ENCODE data around the gene MIF. TPM values are rescaled to one million over a fixed set of nuclear protein-coding genes. Genes with fewer than 3 reads are reported as not detected.
"Not testable (repeated sequence)": the region's sequence is repeated elsewhere in the genome, so short reads cannot be mapped to it uniquely, and the experiment has no call there.

Gene MIF
- total RNA-seq, 1 experiment from 2014 or later = 957 TPM

DNA sequence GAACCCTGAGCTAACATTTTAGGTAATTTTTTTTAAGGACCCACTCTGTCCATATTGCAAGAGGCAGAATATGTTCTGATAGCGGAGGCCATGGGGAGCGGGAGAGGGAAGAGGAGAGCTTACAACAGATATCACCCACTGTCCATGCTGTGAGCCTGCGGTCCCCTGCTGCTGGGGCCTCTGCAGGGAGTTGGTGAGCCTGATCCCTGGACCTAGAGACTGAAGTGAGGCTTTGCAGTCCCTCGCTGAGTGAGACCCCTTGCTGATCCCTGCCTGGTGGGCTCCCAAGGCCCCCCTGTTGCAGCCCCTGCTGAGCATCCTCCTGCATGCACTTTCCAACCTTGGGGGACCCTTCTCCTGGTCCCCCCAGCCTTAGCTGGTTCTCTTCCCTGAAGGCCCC is 12.5 kb downstream of the MIF start:
- ChIA-PET POLR2A (ENCODE audit: unreplicated experiment) (no interaction called here), CTCF (no interaction called here)
- BruUV-seq (replicated peaks) = no TSS peak
- Histone ChIP-seq H3K36me3 (ENCODE audit: low read depth, low read length) (no peaks in the 10 kb centered on the region), H3K4me2 (ENCODE audit: low read length) (no peak overlapping the region), H3K4me1 (ENCODE audit: insufficient read depth, low read length) (no peaks in the 10 kb centered on the region), H3F3A (ENCODE audit: low read length, unreplicated experiment) (no peaks in the 10 kb centered on the region), H3K27me3 (ENCODE audit: low read length) (no peaks in the 10 kb centered on the region), H3K9me2 (replicated peaks; ENCODE audit: low read length) (no peaks in the 10 kb centered on the region), H3K79me2 (ENCODE audit: low read length) (no peaks in the 10 kb centered on the region), H3K4me3 (ENCODE audit: low read length) (no peak overlapping the region), H3K9me3 (ENCODE audit: low read length) (no peaks in the 10 kb centered on the region), H2AFZ (ENCODE audit: low read length) (no peak overlapping the region), H3K27ac (ENCODE audit: low read length) (no peak overlapping the region), H4K20me1 (ENCODE audit: low read length) (no peaks in the 10 kb centered on the region), H3K9ac (ENCODE audit: low read length) (no peak overlapping the region)
- intact Hi-C loops (cut with micrococcal nuclease) = no loop called here
- ATAC-seq = no peak
- TF ChIP-seq EZH2phosphoT487 (IDR thresholded peaks at IDR 0.05; ENCODE audit: borderline replicate concordance, low read length) (no peak), EZH2 (IDR thresholded peaks at IDR 0.05; ENCODE audit: low read length, unreplicated experiment) (no peak)
- TF ChIP-seq, protein P1, sequence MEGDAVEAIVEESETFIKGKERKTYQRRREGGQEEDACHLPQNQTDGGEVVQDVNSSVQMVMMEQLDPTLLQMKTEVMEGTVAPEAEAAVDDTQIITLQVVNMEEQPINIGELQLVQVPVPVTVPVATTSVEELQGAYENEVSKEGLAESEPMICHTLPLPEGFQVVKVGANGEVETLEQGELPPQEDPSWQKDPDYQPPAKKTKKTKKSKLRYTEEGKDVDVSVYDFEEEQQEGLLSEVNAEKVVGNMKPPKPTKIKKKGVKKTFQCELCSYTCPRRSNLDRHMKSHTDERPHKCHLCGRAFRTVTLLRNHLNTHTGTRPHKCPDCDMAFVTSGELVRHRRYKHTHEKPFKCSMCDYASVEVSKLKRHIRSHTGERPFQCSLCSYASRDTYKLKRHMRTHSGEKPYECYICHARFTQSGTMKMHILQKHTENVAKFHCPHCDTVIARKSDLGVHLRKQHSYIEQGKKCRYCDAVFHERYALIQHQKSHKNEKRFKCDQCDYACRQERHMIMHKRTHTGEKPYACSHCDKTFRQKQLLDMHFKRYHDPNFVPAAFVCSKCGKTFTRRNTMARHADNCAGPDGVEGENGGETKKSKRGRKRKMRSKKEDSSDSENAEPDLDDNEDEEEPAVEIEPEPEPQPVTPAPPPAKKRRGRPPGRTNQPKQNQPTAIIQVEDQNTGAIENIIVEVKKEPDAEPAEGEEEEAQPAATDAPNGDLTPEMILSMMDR (conservative IDR thresholded peaks at IDR 0.05; ENCODE audit: low read depth, low read length) = no peak
- DNase-seq = no peak

DNA sequence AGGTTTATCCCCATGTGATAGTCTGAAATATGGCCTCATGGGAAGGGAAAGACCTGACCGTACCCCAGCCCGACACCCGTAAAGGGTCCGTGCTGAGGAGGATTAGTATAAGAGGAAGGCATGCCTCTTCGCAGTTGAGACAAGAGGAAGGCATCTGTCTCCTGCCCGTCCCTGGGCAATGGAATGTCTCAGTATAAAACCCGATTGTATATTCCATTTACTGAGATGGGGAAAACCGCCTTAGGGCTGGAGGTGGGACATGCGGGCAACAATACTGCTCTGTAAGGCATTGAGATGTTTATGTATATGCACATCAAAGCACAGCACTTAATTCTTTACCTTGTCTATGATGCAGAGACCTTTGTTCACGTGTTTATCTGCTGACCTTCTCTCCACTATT is 13.2 kb downstream of the MIF start:
- POLR2A ChIA-PET (ENCODE audit: unreplicated experiment); BruUV-seq (replicated peaks); DNase-seq; H4K20me1 ChIP-seq (ENCODE audit: low read length); H3K9me3 ChIP-seq (ENCODE audit: low read length); H3K9ac ChIP-seq (ENCODE audit: low read length); H3K27me3 ChIP-seq (ENCODE audit: low read length); ATAC-seq; H3K9me2 ChIP-seq (replicated peaks; ENCODE audit: low read length); H3K27ac ChIP-seq (ENCODE audit: low read length); H3K4me1 ChIP-seq (ENCODE audit: insufficient read depth, low read length); H3K36me3 ChIP-seq (ENCODE audit: low read depth, low read length); H3K79me2 ChIP-seq (ENCODE audit: low read length); H2AFZ ChIP-seq (ENCODE audit: low read length); H3K4me2 ChIP-seq (ENCODE audit: low read length); CTCF ChIA-PET; intact Hi-C loops (cut with micrococcal nuclease); H3K4me3 ChIP-seq (ENCODE audit: low read length); H3F3A ChIP-seq (ENCODE audit: low read length, unreplicated experiment): not testable (repeated sequence)

DNA sequence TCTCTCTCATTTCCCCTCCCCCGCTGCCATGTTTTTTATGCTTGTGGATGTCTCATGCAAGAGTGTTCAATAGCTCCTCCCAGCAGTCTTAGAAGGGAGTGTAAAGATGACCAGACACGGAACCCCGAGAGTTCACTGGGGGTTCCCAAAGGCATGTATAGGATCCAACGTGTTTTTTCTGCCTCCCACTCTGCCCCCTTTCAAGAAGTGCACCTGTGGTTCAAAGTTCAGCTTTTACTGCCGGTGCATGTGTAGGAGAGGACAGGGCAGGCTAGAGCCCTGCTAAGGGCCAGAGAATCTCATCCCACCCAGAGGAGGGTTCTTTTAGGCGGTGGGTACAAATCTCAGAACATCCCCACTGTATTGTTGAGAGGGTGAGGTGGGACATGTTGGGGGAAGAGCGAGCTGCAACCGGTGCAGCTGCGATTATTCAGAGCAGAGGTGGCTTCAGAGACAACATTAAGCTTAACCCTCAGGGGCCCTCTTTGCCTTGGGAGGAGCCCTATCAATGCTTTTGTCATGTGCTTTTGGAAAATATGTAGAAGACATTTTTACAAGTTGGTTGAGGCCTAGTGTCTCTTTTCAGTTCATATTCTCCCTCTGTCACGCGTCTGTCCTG is 14.5 kb downstream of the MIF start:
- H3K9ac ChIP-seq (ENCODE audit: low read length) = no peak overlapping the region
- H3K4me1 ChIP-seq (ENCODE audit: insufficient read depth, low read length) = peaks cover 6% of the 10 kb centered on the region; the same call in 1 of the 2 replicates
- no peak overlapping the region for H3K4me2 ChIP-seq (ENCODE audit: low read length)
- no peaks in the 10 kb centered on the region for H3K36me3 ChIP-seq (ENCODE audit: low read depth, low read length)
- DNase-seq (no peak), ATAC-seq (no peak)
- no peak overlapping the region for H3K4me3 ChIP-seq (ENCODE audit: low read length)
- ChIA-PET CTCF (no interaction called here), POLR2A (ENCODE audit: unreplicated experiment) (no interaction called here)
- H3K27me3 ChIP-seq (ENCODE audit: low read length) = no peaks in the 10 kb centered on the region
- BruUV-seq (replicated peaks) = no TSS peak
- H3K9me2 ChIP-seq (replicated peaks; ENCODE audit: low read length) = no peaks in the 10 kb centered on the region
- no peak overlapping the region for H2AFZ ChIP-seq (ENCODE audit: low read length)
- intact Hi-C loops (cut with micrococcal nuclease) = no loop called here
- H3F3A ChIP-seq (ENCODE audit: low read length, unreplicated experiment) = no peaks in the 10 kb centered on the region
- TF ChIP-seq EZH2phosphoT487 (IDR thresholded peaks at IDR 0.05; ENCODE audit: borderline replicate concordance, low read length) = no peak
- no peak for TF ChIP-seq EZH2 (IDR thresholded peaks at IDR 0.05; ENCODE audit: low read length, unreplicated experiment)
- TF ChIP-seq, protein P1 (conservative IDR thresholded peaks at IDR 0.05; ENCODE audit: low read depth, low read length) = no peak
- H3K27ac ChIP-seq (ENCODE audit: low read length) = no peak overlapping the region
- no peaks in the 10 kb centered on the region for H3K9me3 ChIP-seq (ENCODE audit: low read length)
- H3K79me2 ChIP-seq (ENCODE audit: low read length) = no peaks in the 10 kb centered on the region
- H4K20me1 ChIP-seq (ENCODE audit: low read length) = no peaks in the 10 kb centered on the region

All from PC-3 (cell line).